GM12878 (cell line): ENCODE results near the gene TRAK2. TPM values are rescaled to one million over a fixed set of nuclear protein-coding genes. Genes with fewer than 3 reads are reported as not detected.

ENCODE experiments used
- ATAC-seq: fragments of 200-7000 bp; cut with Tn5 transposase; 3 replicates; pipeline ENCODE4 v1.9.1; 2020; ENCODE audit warnings: mild to moderate bottlenecking, moderate library complexity
- BruUV-seq: library from RNA; stranded (reverse); fragments of 400-500 nt; replicated peaks from 2 replicates; lab custom pipeline; 2021; lab: Mats Ljungman, UMichigan
- CTCF ChIA-PET: fragments of 300-600 bp; sonication (Branson Sonifier 250); formaldehyde crosslinking; extraction: SDS; loops from one replicate; lab custom pipeline; 2021; ENCODE audit warnings: inconsistent platforms; lab: Yijun Ruan, JAX
- POLR2A ChIA-PET: fragments of 350-600 bp; formaldehyde crosslinking; extraction: SDS; loops from one replicate; lab custom pipeline; 2021; ENCODE audit warnings: inconsistent platforms; lab: Charles Lee
- RAD21 ChIA-PET: fragments of 300-600 bp; sonication (Branson Sonifier 250); formaldehyde crosslinking; loops from one replicate; lab custom pipeline; 2023; ENCODE audit warnings: antibody characterized with exemption; ENCODE audit not compliant: unreplicated experiment; lab: Charles Lee
- SMC1A ChIA-PET: fragments of 300-600 bp; sonication (Branson Sonifier 250); formaldehyde crosslinking; loops from one replicate; lab custom pipeline; 2023; ENCODE audit not compliant: unreplicated experiment, uncharacterized antibody; lab: Charles Lee
- DNase-seq: peaks from one replicate; pipeline ENCODE4 v3.0.0-alpha.2; 2011; ENCODE audit warnings: low read depth, low spot score
- FAIRE-seq: peaks from 3 replicates; lab custom pipeline; 2011; peaks lifted over from hg19 to GRCh38; lab: Jason Lieb, UNC
- H2AFZ ChIP-seq: 2 replicates; pipeline ENCODE4 v1.6.0; 2011; ENCODE audit warnings: low read depth, low read length, control low read depth; ENCODE audit not compliant: control insufficient read depth
- H3K27ac ChIP-seq: 2 replicates; pipeline ENCODE4 v1.5.1; 2011; ENCODE audit warnings: control low read depth; ENCODE audit not compliant: control insufficient read depth, insufficient read depth
- H3K27me3 ChIP-seq, 2 experiments: replicated peaks in 1 of 2; 2 replicates each; pipeline versions ENCODE4 v1.6.0 to v1.6.1; 2011; ENCODE audit warnings: low read length in 1 of 2; ENCODE audit not compliant: control insufficient read depth in 2 of 2, insufficient read depth in 2 of 2
- H3K36me3 ChIP-seq, 2 experiments: 2 replicates each; pipeline ENCODE4 v1.5.1; 2011; ENCODE audit warnings: low read length in 1 of 2; ENCODE audit not compliant: control insufficient read depth in 2 of 2, insufficient read depth in 2 of 2
- H3K4me1 ChIP-seq: 2 replicates; pipeline ENCODE4 v1.6.1; 2011; ENCODE audit warnings: mild to moderate bottlenecking, low read length, moderate library complexity, mixed read lengths; ENCODE audit not compliant: control insufficient read depth, insufficient read depth
- H3K4me2 ChIP-seq: 2 replicates; pipeline ENCODE4 v1.6.0; 2011; ENCODE audit warnings: control low read depth; ENCODE audit not compliant: control insufficient read depth, insufficient read depth
- H3K4me3 ChIP-seq: fragments of 200-600 bp; sonication (generic); 2 replicates; pipeline ENCODE4 v1.5.1; 2016
- H3K79me2 ChIP-seq: 2 replicates; pipeline ENCODE4 v1.6.0; 2011; ENCODE audit warnings: low read length; ENCODE audit not compliant: control insufficient read depth, insufficient read depth
- H3K9ac ChIP-seq: 2 replicates; pipeline ENCODE4 v1.8.0; 2011; ENCODE audit warnings: low read length, control low read depth, mixed read lengths; ENCODE audit not compliant: control insufficient read depth, insufficient read depth
- H3K9me3 ChIP-seq: replicated peaks from 3 replicates; pipeline ENCODE4 v1.5.1; 2011; ENCODE audit warnings: mild to moderate bottlenecking, low read length; ENCODE audit not compliant: control insufficient read depth, insufficient read depth
- H4K20me1 ChIP-seq: 2 replicates; pipeline ENCODE4 v1.6.0; 2011; ENCODE audit not compliant: control insufficient read depth, insufficient read depth
- BMI1 ChIP-seq: fragments of 450-650 bp; IDR thresholded peaks from 2 replicates; pipeline ENCODE4 v1.6.1; 2016; ENCODE audit warnings: mild to moderate bottlenecking, moderate library complexity, borderline replicate concordance
- DPF2 ChIP-seq: fragments of 450-650 bp; IDR thresholded peaks from 2 replicates; pipeline ENCODE4 v1.6.1; 2017; ENCODE audit warnings: mild to moderate bottlenecking
- ESRRA ChIP-seq: IDR thresholded peaks from 2 replicates; pipeline ENCODE4 v1.6.1; 2012; ENCODE audit warnings: mild to moderate bottlenecking, low read length, improper control_type of control experiment
- MYC ChIP-seq: IDR thresholded peaks from 2 replicates; pipeline ENCODE4 v1.6.1; 2011; ENCODE audit warnings: mild to moderate bottlenecking, low read length, moderate library complexity, inconsistent platforms; ENCODE audit not compliant: insufficient read depth, insufficient replicate concordance, insufficient read length, severe bottlenecking
- NFXL1 ChIP-seq: fragments of 450-650 bp; IDR thresholded peaks from 2 replicates; pipeline ENCODE4 v1.6.1; 2017; ENCODE audit warnings: antibody characterized with exemption, mild to moderate bottlenecking, borderline replicate concordance
- PML ChIP-seq: IDR thresholded peaks from 2 replicates; pipeline ENCODE4 v1.6.1; 2012; ENCODE audit warnings: low read length, inconsistent platforms
- POU2F2 ChIP-seq: IDR thresholded peaks from 3 replicates; pipeline ENCODE4 v1.6.1; 2011; ENCODE audit warnings: low read depth, mild to moderate bottlenecking, low read length, borderline replicate concordance
- SMAD1 ChIP-seq: fragments of 450-650 bp; IDR thresholded peaks from 2 replicates; pipeline ENCODE4 v1.6.1; 2018; ENCODE audit warnings: mild to moderate bottlenecking, low read depth; ENCODE audit not compliant: partially characterized antibody
- SMAD5 ChIP-seq: IDR thresholded peaks from 2 replicates; pipeline ENCODE4 v1.6.1; 2016; ENCODE audit warnings: antibody characterized with exemption, low read depth
- SUZ12 ChIP-seq: fragments of 200-600 bp; sonication (generic); IDR thresholded peaks from one replicate; pipeline ENCODE4 v1.6.1; 2018; ENCODE audit warnings: antibody characterized with exemption, mild to moderate bottlenecking; ENCODE audit not compliant: unreplicated experiment
- WGBS: methylation state at CpG from one replicate; pipeline ENCODE4 v1.1.6; 2016; ENCODE audit warnings: low lambda C conversion rate; ENCODE audit not compliant: insufficient replicate concordance, insufficient coverage; ENCODE audit errors: missing lambda C conversion rate; 5-methylcytosine and 5-hydroxymethylcytosine counted together
- in situ Hi-C: fragments of 300-500 bp; cut with MboI; formaldehyde crosslinking; loops from 9 replicates; pipeline ENCODE4 v1.14.3; 2018; ENCODE audit warnings: mixed read lengths
- intact Hi-C: fragments of 100-400 bp; cut with micrococcal nuclease; formaldehyde crosslinking; loops from one replicate; pipeline ENCODE4 v1.14.2; 2022; ENCODE audit not compliant: unreplicated experiment
- polyA plus RNA-seq, 11 experiments: library from polyadenylated mRNA; depleted of rRNA in 4 of 11; unstranded in 6 of 11; stranded (reverse) in 5 of 11; fragments of >200 nt; fragmentation: Nextera tagmentation in 4 of 11; fragmentation: Illumina TruSeq in 1 of 11; extraction: Ambion mirVana in 4 of 11; extraction: Trizol in 1 of 11; gene quantifications; 1 replicate in 1 of 11; 2 replicates in 10 of 11; pipeline versions ENCODE4 v1.2.1 to v1.2.3, GENCODE V29; 2011 to 2016; ENCODE audit warnings: inconsistent platforms in 2 of 11, missing spikeins in 2 of 11, low read depth in 1 of 11
- total RNA-seq, 4 experiments: library from RNA; depleted of rRNA in 3 of 4; stranded (reverse); fragments of >200 nt in 3 of 4; fragmentation: Illumina TruSeq in 1 of 4; extraction: Trizol in 1 of 4; gene quantifications; 2 replicates each; pipeline versions ENCODE4 v1.2.1 to v1.2.3, GENCODE V29; 2013 to 2021
- TF ChIP-seq, protein P1 (sequence below): fragments of 450-650 bp; IDR thresholded peaks from 2 replicates; pipeline ENCODE4 v1.6.1; 2018; ENCODE audit warnings: borderline replicate concordance, mild to moderate bottlenecking; ENCODE audit not compliant: partially characterized antibody
- TF ChIP-seq, protein P2 (sequence below): fragments of 450-650 bp; IDR thresholded peaks from 2 replicates; pipeline ENCODE4 v1.6.1; 2017; ENCODE audit warnings: mild to moderate bottlenecking
- TF ChIP-seq, protein P3 (sequence below): fragments of 450-650 bp; IDR thresholded peaks from 2 replicates; pipeline ENCODE4 v1.6.1; 2016; ENCODE audit warnings: mild to moderate bottlenecking, moderate library complexity, borderline replicate concordance
- TF ChIP-seq, protein P4 (sequence below): fragments of 450-650 bp; IDR thresholded peaks from 2 replicates; pipeline ENCODE4 v1.6.1; 2017; ENCODE audit warnings: borderline replicate concordance

Gene TRAK2
- total and polyA plus RNA-seq, 10 of the 15 experiments (the other 5 are each of a cell fraction or from before 2014, with no cell fraction given): 5.2 to 20.0 (median 11.8) TPM

DNA sequence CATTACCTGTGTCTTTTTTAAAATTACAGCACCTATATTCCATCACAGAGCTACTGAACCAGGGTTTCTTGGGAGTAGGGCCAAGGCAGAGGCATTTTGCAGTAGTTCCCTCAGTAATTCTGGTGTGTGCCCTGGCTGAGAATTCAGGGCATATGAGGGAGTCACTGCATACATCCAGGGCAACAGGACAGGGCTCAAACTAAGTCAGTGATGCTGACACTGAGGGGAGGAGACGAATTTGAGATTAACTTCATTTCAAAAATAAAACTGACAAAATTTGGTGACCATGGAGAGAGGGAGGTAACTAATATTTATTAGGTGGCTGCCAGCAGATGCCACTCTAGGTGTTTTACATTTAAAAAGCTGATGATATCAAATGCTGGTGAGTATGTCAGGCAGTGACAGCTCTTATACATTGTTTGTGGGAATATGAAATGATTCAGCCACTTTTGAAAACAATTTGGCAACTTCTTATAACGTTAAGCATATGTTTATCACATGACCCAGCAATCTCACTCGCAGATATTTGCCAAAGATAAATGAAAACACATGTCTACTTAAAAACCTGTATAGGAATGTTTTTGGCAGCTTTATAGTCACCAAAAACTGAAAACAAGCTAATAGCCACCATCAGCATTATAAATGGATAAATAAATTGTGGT is 20.6 kb upstream of the TRAK2 start:
- ChIA-PET CTCF (interaction anchor here (1.2 kb wide), 1 partner anchor 19 kb away, joined by 3 read pairs; no protein-coding TSS in a partner anchor), SMC1A (interaction anchor here (1.0 kb wide), 1 partner anchor 21 kb away, joined by 4 read pairs; the partner anchor contains the start of genes STRADB and TRAK2), RAD21 (no interaction called here), POLR2A (no interaction called here)
- no peak overlapping the region for H3K4me3 ChIP-seq
- WGBS: 32% methylated on average over 3 of the region's 3 CpGs
- in situ Hi-C loops: no loop called here
- no peak overlapping the region for H3K9ac ChIP-seq
- H3K27me3 ChIP-seq: no peaks in the 10 kb centered on the region
- DNase-seq (no peak), ATAC-seq (no peak), FAIRE-seq (no peak)
- H3K9me3 ChIP-seq: no peaks in the 10 kb centered on the region
- no peak overlapping the region for H3K4me2 ChIP-seq
- no peaks in the 10 kb centered on the region for H3K4me1 ChIP-seq
- H2AFZ ChIP-seq: no peak overlapping the region
- intact Hi-C loops: no loop called here
- no peaks in the 10 kb centered on the region for H3K79me2 ChIP-seq
- no TSS peak for BruUV-seq
- H3K36me3 ChIP-seq: no peaks in the 10 kb centered on the region
- H3K27ac ChIP-seq: no peak overlapping the region
- H4K20me1 ChIP-seq: no peaks in the 10 kb centered on the region
- TF ChIP-seq, protein P1, sequence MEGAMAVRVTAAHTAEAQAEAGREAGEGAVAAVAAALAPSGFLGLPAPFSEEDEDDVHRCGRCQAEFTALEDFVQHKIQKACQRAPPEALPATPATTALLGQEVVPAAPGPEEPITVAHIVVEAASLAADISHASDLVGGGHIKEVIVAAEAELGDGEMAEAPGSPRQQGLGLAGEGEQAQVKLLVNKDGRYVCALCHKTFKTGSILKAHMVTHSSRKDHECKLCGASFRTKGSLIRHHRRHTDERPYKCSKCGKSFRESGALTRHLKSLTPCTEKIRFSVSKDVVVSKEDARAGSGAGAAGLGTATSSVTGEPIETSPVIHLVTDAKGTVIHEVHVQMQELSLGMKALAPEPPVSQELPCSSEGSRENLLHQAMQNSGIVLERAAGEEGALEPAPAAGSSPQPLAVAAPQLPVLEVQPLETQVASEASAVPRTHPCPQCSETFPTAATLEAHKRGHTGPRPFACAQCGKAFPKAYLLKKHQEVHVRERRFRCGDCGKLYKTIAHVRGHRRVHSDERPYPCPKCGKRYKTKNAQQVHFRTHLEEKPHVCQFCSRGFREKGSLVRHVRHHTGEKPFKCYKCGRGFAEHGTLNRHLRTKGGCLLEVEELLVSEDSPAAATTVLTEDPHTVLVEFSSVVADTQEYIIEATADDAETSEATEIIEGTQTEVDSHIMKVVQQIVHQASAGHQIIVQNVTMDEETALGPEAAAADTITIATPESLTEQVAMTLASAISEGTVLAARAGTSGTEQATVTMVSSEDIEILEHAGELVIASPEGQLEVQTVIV: no peak
- TF ChIP-seq SMAD5: no peak
- no peak for TF ChIP-seq NFXL1
- TF ChIP-seq ESRRA: no peak
- no peak for TF ChIP-seq BMI1
- no peak for TF ChIP-seq SUZ12
- TF ChIP-seq POU2F2: no peak
- TF ChIP-seq, protein P2, sequence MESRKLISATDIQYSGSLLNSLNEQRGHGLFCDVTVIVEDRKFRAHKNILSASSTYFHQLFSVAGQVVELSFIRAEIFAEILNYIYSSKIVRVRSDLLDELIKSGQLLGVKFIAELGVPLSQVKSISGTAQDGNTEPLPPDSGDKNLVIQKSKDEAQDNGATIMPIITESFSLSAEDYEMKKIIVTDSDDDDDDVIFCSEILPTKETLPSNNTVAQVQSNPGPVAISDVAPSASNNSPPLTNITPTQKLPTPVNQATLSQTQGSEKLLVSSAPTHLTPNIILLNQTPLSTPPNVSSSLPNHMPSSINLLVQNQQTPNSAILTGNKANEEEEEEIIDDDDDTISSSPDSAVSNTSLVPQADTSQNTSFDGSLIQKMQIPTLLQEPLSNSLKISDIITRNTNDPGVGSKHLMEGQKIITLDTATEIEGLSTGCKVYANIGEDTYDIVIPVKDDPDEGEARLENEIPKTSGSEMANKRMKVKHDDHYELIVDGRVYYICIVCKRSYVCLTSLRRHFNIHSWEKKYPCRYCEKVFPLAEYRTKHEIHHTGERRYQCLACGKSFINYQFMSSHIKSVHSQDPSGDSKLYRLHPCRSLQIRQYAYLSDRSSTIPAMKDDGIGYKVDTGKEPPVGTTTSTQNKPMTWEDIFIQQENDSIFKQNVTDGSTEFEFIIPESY: no peak
- no peak for TF ChIP-seq DPF2
- TF ChIP-seq, protein P3, sequence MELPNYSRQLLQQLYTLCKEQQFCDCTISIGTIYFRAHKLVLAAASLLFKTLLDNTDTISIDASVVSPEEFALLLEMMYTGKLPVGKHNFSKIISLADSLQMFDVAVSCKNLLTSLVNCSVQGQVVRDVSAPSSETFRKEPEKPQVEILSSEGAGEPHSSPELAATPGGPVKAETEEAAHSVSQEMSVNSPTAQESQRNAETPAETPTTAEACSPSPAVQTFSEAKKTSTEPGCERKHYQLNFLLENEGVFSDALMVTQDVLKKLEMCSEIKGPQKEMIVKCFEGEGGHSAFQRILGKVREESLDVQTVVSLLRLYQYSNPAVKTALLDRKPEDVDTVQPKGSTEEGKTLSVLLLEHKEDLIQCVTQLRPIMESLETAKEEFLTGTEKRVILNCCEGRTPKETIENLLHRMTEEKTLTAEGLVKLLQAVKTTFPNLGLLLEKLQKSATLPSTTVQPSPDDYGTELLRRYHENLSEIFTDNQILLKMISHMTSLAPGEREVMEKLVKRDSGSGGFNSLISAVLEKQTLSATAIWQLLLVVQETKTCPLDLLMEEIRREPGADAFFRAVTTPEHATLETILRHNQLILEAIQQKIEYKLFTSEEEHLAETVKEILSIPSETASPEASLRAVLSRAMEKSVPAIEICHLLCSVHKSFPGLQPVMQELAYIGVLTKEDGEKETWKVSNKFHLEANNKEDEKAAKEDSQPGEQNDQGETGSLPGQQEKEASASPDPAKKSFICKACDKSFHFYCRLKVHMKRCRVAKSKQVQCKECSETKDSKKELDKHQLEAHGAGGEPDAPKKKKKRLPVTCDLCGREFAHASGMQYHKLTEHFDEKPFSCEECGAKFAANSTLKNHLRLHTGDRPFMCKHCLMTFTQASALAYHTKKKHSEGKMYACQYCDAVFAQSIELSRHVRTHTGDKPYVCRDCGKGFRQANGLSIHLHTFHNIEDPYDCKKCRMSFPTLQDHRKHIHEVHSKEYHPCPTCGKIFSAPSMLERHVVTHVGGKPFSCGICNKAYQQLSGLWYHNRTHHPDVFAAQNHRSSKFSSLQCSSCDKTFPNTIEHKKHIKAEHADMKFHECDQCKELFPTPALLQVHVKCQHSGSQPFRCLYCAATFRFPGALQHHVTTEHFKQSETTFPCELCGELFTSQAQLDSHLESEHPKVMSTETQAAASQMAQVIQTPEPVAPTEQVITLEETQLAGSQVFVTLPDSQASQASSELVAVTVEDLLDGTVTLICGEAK: no peak
- TF ChIP-seq MYC: no peak
- TF ChIP-seq, protein P4, sequence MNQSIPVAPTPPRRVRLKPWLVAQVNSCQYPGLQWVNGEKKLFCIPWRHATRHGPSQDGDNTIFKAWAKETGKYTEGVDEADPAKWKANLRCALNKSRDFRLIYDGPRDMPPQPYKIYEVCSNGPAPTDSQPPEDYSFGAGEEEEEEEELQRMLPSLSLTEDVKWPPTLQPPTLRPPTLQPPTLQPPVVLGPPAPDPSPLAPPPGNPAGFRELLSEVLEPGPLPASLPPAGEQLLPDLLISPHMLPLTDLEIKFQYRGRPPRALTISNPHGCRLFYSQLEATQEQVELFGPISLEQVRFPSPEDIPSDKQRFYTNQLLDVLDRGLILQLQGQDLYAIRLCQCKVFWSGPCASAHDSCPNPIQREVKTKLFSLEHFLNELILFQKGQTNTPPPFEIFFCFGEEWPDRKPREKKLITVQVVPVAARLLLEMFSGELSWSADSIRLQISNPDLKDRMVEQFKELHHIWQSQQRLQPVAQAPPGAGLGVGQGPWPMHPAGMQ: no peak
- no peak for TF ChIP-seq PML
- no peak for TF ChIP-seq SMAD1
